ENCODE data around the gene OR4D2.

Gene OR4D2

GRCh38 chr17:58166682-58167081 is at the start of gene OR4D2:
Gene OR4D2 (plus strand): TSS chr17:58166982. CDS start chr17:58169656, 2,674 bp downstream.
- peaks cover 95% of the 10 kb centered on the region for H3K27me3 ChIP-seq
- no peak within 1 kb of the TSS for H3K27ac ChIP-seq
- no peak within 1 kb of the TSS for H3K4me3 ChIP-seq (ENCODE audit: low read depth in 1 of 2, low read length in 1 of 2)
- H3K36me3 ChIP-seq: no peaks in the 10 kb centered on the region
- no peaks in the 10 kb centered on the region for H3K4me1 ChIP-seq (ENCODE audit: control insufficient read depth in 1 of 2, insufficient read depth in 1 of 2, low read depth in 1 of 2, low read length in 1 of 2)
- H3K9me3 ChIP-seq: no peaks in the 10 kb centered on the region
- TF ChIP-seq, protein P1, sequence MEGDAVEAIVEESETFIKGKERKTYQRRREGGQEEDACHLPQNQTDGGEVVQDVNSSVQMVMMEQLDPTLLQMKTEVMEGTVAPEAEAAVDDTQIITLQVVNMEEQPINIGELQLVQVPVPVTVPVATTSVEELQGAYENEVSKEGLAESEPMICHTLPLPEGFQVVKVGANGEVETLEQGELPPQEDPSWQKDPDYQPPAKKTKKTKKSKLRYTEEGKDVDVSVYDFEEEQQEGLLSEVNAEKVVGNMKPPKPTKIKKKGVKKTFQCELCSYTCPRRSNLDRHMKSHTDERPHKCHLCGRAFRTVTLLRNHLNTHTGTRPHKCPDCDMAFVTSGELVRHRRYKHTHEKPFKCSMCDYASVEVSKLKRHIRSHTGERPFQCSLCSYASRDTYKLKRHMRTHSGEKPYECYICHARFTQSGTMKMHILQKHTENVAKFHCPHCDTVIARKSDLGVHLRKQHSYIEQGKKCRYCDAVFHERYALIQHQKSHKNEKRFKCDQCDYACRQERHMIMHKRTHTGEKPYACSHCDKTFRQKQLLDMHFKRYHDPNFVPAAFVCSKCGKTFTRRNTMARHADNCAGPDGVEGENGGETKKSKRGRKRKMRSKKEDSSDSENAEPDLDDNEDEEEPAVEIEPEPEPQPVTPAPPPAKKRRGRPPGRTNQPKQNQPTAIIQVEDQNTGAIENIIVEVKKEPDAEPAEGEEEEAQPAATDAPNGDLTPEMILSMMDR (IDR thresholded peaks at IDR 0.05): no peak

DNA sequence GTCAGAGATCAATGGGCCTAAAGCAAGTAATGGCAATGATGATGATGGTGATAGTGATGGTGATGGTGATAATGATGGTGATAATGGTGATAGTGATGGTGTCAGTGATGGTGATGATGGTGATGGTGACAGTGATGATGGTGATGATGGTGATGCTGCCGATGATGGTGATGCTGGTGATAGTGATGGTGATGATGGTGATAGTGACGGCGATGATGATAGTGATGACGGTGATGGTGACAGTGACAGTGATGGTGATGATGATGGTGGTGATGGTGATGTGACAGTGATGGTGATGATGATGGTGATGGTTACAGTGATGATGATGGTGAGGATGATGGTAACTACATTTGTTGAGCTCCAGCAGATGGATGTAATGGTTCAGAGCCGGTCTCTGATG is 49.4 kb upstream of the OR4D2 start:
- Histone ChIP-seq H3K4me3 (ENCODE audit: low read depth in 1 of 2, low read length in 1 of 2) (no peak overlapping the region), H3K9me3 (no peaks in the 10 kb centered on the region), H3K36me3 (no peaks in the 10 kb centered on the region), H3K4me1 (ENCODE audit: control insufficient read depth in 1 of 2, insufficient read depth in 1 of 2, low read depth in 1 of 2, low read length in 1 of 2) (no peaks in the 10 kb centered on the region), H3K27ac (no peak overlapping the region), H3K27me3 (peaks cover 82% of the 10 kb centered on the region)
- TF ChIP-seq, protein P1 (IDR thresholded peaks at IDR 0.05): no peak

GRCh38 chr17:58119491-58119890 is 47.3 kb upstream of the OR4D2 start:
- H3K9me3 ChIP-seq: no peaks in the 10 kb centered on the region
- no peaks in the 10 kb centered on the region for H3K36me3 ChIP-seq
- no peak overlapping the region for H3K27ac ChIP-seq
- H3K27me3 ChIP-seq: peaks cover 75% of the 10 kb centered on the region
- TF ChIP-seq, protein P1 (IDR thresholded peaks at IDR 0.05): no peak
- no peak overlapping the region for H3K4me3 ChIP-seq (ENCODE audit: low read depth in 1 of 2, low read length in 1 of 2)
- H3K4me1 ChIP-seq (ENCODE audit: control insufficient read depth in 1 of 2, insufficient read depth in 1 of 2, low read depth in 1 of 2, low read length in 1 of 2): no peaks in the 10 kb centered on the region

DNA sequence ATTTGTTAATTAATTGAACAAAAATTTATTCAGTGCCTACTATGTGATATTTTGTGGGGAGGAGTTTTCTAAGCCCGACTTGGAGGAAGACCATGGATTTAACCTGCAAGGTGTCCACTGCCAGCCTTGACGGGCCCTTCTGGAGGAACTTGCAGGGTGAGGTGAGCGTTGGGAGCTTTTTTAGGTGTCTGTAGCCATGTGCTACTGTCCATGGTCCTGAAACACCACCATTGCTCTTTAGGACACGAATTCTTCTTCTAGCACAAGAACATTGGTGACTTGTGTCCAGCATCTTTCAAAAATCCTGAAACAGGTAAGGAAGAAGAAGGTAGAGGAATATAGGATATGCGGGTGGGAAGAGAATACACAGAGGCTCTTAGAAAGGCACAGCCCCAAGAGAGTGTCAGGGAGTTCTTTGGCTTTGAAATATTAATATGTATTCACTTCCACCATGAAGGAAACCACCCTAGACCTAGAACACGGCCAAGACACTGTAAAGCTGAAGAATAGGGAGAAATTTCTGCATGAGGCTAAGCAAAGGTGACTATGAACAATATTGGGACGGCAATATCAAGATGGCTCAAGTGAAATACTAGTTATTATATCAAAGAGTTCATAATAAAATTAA is 46.5 kb upstream of the OR4D2 start:
- Histone ChIP-seq H3K27ac (no peak overlapping the region), H3K9me3 (no peaks in the 10 kb centered on the region), H3K4me3 (ENCODE audit: low read depth in 1 of 2, low read length in 1 of 2) (no peak overlapping the region), H3K27me3 (peaks cover 75% of the 10 kb centered on the region), H3K4me1 (ENCODE audit: control insufficient read depth in 1 of 2, insufficient read depth in 1 of 2, low read depth in 1 of 2, low read length in 1 of 2) (no peaks in the 10 kb centered on the region), H3K36me3 (no peaks in the 10 kb centered on the region)
- TF ChIP-seq, protein P1 (IDR thresholded peaks at IDR 0.05): no peak

- H3K27ac ChIP-seq: no peak overlapping the region
Observed at GRCh38 chr17:58121925-58122324, 44.9 kb upstream of the OR4D2 start.

More at GRCh38 chr17:58121925-58122324, 44.9 kb upstream of the OR4D2 start:
- Histone ChIP-seq H3K36me3 (no peaks in the 10 kb centered on the region), H3K4me3 (ENCODE audit: low read depth in 1 of 2, low read length in 1 of 2) (no peak overlapping the region), H3K9me3 (no peaks in the 10 kb centered on the region), H3K27me3 (peaks cover 76% of the 10 kb centered on the region), H3K4me1 (ENCODE audit: control insufficient read depth in 1 of 2, insufficient read depth in 1 of 2, low read depth in 1 of 2, low read length in 1 of 2) (no peaks in the 10 kb centered on the region)
- TF ChIP-seq, protein P1 (IDR thresholded peaks at IDR 0.05): no peak
